ENCODE results near the gene CLDN20. TPM values are rescaled to one million over a fixed set of nuclear protein-coding genes. Genes with fewer than 3 reads are reported as not detected.
"Not testable (repeated sequence)": the region's sequence is repeated elsewhere in the genome, so short reads cannot be mapped to it uniquely, and the experiment has no call there.

Gene CLDN20, protein sequence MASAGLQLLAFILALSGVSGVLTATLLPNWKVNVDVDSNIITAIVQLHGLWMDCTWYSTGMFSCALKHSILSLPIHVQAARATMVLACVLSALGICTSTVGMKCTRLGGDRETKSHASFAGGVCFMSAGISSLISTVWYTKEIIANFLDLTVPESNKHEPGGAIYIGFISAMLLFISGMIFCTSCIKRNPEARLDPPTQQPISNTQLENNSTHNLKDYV
- total RNA-seq: not detected
- long read RNA-seq, donor 1, partial matches to known transcripts: 0 of 3 reads
- long read RNA-seq, donor 1, other reads (novel, unspliced or antisense): 3 of 3 reads
- long read RNA-seq, donor 2: 0 reads

DNA sequence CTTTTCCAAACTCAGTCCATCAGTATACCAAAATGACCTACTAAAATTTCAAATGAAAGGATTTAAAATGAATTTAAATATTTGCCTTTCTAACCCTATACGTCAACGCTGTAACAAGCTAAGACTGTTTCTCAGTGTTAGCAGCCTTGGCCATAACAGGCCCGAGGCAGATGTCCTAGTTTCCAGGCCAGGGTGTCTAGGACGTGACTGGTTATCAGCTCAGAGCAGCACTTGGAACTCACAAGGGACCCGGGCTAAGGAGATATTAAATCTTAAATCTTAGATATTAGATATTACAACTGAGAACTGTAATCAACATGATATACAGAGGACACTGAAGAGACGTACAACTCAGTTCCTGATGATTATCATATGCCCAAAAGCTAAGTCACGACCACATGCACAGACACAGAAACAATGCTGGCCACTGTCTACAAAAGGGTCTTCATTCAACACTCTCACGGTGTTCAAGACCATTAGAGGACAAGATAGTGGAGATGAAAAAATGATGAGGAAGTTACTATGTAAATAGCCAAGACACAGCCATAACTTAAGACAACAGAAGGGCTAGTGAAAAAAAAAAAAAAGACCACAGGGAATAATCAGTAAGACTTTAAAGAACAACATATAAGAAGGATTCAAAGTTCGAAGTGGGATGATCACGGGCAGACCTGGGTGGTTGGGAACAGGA, at the start of gene CLDN20:
TSS of gene CLDN20 (plus strand) at position 641 of the 691 bp plus-strand sequence. CDS start 11,707 bp downstream, outside the sequence.
- Histone ChIP-seq H3K4me3 (no peak within 1 kb of the TSS), H3K4me1 (ENCODE audit: low read depth) (no peaks in the 10 kb centered on the region), H3K36me3 (ENCODE audit: low read depth) (no peaks in the 10 kb centered on the region), H3K9me3 (no peaks in the 10 kb centered on the region)
- DNase-seq: no peak
- intact Hi-C loops (cut with DNase I, micrococcal nuclease): no loop called here
- TF ChIP-seq, protein P1, sequence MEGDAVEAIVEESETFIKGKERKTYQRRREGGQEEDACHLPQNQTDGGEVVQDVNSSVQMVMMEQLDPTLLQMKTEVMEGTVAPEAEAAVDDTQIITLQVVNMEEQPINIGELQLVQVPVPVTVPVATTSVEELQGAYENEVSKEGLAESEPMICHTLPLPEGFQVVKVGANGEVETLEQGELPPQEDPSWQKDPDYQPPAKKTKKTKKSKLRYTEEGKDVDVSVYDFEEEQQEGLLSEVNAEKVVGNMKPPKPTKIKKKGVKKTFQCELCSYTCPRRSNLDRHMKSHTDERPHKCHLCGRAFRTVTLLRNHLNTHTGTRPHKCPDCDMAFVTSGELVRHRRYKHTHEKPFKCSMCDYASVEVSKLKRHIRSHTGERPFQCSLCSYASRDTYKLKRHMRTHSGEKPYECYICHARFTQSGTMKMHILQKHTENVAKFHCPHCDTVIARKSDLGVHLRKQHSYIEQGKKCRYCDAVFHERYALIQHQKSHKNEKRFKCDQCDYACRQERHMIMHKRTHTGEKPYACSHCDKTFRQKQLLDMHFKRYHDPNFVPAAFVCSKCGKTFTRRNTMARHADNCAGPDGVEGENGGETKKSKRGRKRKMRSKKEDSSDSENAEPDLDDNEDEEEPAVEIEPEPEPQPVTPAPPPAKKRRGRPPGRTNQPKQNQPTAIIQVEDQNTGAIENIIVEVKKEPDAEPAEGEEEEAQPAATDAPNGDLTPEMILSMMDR (IDR thresholded peaks at IDR 0.05): no peak
- no peak for ATAC-seq

DNA sequence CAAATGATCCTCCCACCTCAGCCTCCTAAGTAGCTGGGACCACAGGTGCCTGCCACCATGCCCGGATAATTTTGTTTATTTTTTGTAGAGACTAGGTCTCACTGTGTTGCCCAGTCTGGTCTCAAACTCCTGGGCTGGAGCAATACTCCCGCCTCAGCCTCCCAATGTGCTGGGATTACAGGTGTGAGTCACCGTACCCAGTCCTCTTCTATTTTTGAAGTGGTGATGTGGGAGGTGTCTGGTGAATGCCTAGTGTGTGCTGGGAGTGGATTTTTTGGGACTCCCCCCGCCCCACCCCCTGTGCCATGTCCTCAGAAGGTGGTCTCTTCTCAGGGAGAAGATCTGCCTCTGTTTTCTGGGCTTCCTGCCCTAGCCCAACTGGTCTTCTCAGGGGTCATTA, 47.9 kb upstream of the CLDN20 start:
- DNase-seq: no peak
- Histone ChIP-seq H3K4me3 (no peak overlapping the region), H3K4me1 (ENCODE audit: low read depth) (no peaks in the 10 kb centered on the region), H3K9me3 (no peaks in the 10 kb centered on the region), H3K36me3 (ENCODE audit: low read depth) (no peaks in the 10 kb centered on the region)
- intact Hi-C loops (cut with DNase I, micrococcal nuclease): no loop called here
- TF ChIP-seq, protein P1 (IDR thresholded peaks at IDR 0.05): no peak
- no peak for ATAC-seq

DNA sequence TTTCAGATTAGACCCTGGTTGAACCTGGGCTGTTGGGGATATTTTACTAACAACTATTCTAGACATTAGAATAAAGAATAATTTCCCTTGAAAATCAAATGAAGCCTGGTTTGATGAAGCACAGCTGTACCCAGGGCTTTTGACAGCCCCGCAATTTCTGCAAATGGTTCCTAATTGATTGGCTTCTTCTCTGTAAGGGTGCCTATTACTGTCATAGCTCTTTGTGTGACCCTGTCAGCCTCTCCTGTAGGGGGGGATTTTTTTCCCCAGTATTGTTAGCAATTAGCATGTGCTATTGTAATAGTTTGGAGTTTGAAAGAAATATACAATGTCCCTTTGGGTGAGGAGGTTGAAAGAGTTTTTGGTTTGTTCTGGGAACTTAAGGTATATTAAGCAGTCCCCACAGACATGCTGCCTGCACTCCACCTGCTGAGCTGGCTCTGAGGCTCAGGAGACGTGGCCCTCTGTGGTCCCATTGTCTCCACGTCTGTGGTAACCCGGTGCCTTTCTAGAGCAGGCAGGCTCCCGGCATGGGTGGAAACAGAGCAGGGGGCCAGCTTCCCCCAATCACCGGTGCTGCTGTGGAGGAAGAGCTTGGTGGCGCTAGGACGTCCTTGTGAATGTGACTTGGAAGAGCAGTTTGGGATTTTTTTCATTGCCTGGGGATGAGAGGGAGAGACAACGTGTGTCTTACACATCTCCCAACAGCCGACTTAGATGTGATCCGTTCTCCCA, 47.3 kb upstream of the CLDN20 start:
- H3K4me1 ChIP-seq (ENCODE audit: low read depth): no peaks in the 10 kb centered on the region
- intact Hi-C loops (cut with DNase I, micrococcal nuclease): no loop called here
- H3K36me3 ChIP-seq (ENCODE audit: low read depth): no peaks in the 10 kb centered on the region
- TF ChIP-seq, protein P1 (IDR thresholded peaks at IDR 0.05): no peak
- DNase-seq (no peak), ATAC-seq (no peak)
- no peak overlapping the region for H3K4me3 ChIP-seq
- H3K9me3 ChIP-seq: no peaks in the 10 kb centered on the region

DNA sequence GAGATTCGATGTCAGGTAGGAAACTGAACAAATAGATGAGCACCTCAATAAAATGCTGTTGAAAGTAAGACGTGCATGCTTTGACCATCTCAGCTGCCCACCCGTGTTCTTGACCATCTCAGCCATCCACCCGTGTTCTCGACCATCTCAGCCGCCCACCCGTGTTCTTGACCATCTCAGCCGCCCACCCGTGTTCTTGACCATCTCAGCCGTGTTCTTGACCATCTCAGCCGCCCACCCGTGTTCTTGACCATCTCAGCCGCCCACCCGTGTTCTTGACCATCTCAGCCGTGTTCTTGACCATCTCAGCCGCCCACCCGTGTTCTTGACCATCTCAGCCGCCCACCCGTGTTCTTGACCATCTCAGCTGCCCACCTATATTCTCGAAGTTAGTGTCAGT, 45.1 kb upstream of the CLDN20 start:
- H3K4me3 ChIP-seq; H3K36me3 ChIP-seq (ENCODE audit: low read depth); H3K9me3 ChIP-seq; ATAC-seq; H3K4me1 ChIP-seq (ENCODE audit: low read depth); intact Hi-C loops (cut with DNase I, micrococcal nuclease); DNase-seq: not testable (repeated sequence)

DNA sequence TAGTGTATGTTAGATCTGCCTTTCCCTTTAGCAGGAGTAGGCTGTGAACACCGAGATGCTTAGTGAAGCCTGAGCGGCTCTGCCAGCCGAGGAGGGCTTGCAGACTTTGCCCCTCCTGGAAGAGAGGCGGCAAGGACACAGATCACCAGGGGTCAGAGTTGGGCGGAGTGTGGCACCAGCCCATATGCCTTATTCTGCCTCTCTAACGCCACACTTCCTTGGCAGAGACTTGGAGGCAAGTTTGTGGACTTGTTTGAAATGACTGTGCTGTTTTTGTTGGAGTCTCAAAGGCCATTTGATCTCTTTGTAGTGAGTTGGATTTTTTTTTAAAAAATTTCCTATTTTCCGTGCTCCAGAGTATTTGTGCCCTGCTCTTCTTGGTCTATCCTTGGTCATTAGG, 44.5 kb upstream of the CLDN20 start:
- TF ChIP-seq, protein P1 (IDR thresholded peaks at IDR 0.05): no peak
- no peak for DNase-seq
- H3K36me3 ChIP-seq (ENCODE audit: low read depth): no peaks in the 10 kb centered on the region
- H3K9me3 ChIP-seq: no peaks in the 10 kb centered on the region
- no peaks in the 10 kb centered on the region for H3K4me1 ChIP-seq (ENCODE audit: low read depth)
- ATAC-seq: no peak
- intact Hi-C loops (cut with DNase I, micrococcal nuclease): no loop called here
- no peak overlapping the region for H3K4me3 ChIP-seq

DNA sequence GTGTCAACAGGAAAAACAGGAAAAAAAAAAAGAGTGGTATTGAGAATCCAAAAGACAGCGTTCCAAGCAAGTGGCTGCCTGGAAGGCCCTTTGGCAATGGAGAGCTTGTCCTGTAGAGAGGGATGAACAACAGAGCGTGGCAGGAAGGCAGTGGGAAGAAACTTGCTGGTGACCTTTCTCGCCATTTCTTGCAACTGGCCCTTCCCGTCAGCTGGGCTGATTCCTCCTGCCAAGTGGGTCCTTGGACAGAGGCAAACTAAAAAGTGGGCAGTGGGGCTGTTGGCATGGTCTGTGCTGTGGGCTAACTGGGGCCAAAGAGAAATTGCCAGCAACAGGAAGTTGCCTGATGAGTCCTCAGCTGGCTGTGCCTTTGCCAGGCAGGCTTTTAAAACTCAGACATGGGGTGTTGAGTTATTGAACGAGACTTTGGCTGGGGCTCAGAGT, 43.9 kb upstream of the CLDN20 start:
- H3K4me1 ChIP-seq (ENCODE audit: low read depth): no peaks in the 10 kb centered on the region
- intact Hi-C loops (cut with DNase I, micrococcal nuclease): no loop called here
- ATAC-seq (no peak), DNase-seq (no peak)
- H3K36me3 ChIP-seq (ENCODE audit: low read depth): no peaks in the 10 kb centered on the region
- no peak overlapping the region for H3K4me3 ChIP-seq
- no peaks in the 10 kb centered on the region for H3K9me3 ChIP-seq
- TF ChIP-seq, protein P1 (IDR thresholded peaks at IDR 0.05): no peak

All from mucosa of descending colon (tissue), 3 donors.